ENCODE measurements around the gene LHFPL3.
"Not testable (repeated sequence)": the region's sequence is repeated elsewhere in the genome, so short reads cannot be mapped to it uniquely, and the experiment has no call there.

Gene LHFPL3

GRCh38 chr7:104482362-104483037 is 154.1 kb downstream of the LHFPL3 start:
- no peak for DNase-seq (ENCODE audit: low read depth in 2 of 2)

DNA sequence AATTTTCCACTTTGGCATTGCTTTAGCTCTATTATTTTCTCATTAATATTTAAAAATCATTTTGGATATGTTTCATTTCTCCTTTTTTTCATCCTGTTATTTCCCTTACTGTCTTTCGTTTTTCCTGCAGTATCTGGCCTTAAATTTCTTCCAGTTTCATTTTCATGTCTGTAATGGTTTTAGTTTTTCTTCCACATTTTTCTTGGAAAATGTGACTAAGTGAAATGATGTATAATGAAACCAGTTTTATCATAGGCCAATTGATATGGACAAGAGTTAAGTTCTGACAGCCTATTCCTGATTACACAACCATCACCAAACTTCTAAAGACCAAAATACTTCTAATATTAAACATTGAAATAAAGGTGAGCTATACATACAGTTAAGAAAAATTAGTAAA is 158.5 kb downstream of the LHFPL3 start:
- no peak for DNase-seq (ENCODE audit: low read depth in 2 of 2)

GRCh38 chr7:104487642-104488041 is 159.2 kb downstream of the LHFPL3 start:
- no peak for DNase-seq (ENCODE audit: low read depth in 2 of 2)

GRCh38 chr7:104497379-104497967 is 169.1 kb downstream of the LHFPL3 start:
- no peak for DNase-seq (ENCODE audit: low read depth in 2 of 2)

DNA sequence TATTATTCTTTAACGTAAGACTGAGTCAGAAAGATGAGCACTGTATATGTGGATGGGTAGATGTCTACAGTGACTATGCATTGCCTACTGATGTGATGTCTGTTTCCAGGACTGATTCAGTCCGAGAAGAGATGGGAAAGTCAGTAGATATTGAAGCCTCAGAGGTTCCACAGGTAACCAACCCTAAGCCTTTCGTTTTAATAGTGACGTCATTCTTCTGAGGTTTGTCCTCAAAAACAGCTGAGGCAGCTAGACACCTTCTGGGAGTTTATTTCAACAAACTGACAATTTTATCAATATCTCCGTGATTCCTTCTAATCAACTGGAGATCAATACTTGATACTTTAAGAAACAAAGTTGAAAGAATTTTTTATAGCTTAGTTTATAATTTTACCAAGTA is 171.6 kb downstream of the LHFPL3 start:
- DNase-seq (ENCODE audit: low read depth in 2 of 2): no peak

GRCh38 chr7:104509874-104510273 is 181.5 kb downstream of the LHFPL3 start:
- no peak for DNase-seq (ENCODE audit: low read depth in 2 of 2)

GRCh38 chr7:104524853-104525252 is 196.4 kb downstream of the LHFPL3 start:
- DNase-seq (ENCODE audit: low read depth in 2 of 2): no peak

DNA sequence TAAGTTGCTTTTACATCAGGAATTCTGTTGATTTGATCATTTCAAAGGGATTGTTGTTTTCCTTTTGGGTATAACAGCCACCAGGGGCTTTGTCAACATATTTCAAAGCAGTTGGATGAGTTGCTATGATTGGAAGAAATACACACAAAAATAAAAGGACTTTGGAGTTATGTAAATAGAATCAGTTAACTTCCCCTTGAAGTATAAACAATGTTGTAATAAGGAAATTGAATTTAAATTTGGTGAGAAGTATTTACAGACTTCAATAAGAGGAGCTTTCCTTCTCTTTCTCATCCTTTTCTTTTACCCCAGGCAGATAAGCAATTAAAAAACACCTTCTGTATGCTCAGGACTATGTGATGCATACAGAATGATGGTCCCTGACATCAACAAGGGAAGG is 199.7 kb downstream of the LHFPL3 start:
- DNase-seq (ENCODE audit: low read depth in 2 of 2): no peak

DNA sequence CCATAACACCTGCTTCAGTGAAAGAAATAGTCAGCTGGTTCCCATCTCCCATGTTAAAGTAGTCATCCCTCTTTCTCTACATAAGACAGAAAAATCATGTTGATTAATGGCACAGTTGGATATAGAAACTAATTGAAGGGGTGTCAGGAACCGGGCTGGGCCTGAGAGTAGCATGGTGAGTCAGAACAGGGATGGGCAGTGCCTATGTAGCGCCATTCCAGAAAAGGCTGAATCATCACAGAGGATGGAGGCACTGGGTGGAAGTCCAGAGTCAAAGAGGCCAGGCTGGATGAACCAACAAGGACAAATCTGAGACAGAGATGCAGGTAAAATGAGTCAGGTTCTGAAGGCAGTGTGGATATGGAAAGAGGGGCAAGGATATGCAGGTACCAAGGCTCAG is 201.2 kb downstream of the LHFPL3 start:
- DNase-seq (ENCODE audit: low read depth in 2 of 2): no peak

DNA sequence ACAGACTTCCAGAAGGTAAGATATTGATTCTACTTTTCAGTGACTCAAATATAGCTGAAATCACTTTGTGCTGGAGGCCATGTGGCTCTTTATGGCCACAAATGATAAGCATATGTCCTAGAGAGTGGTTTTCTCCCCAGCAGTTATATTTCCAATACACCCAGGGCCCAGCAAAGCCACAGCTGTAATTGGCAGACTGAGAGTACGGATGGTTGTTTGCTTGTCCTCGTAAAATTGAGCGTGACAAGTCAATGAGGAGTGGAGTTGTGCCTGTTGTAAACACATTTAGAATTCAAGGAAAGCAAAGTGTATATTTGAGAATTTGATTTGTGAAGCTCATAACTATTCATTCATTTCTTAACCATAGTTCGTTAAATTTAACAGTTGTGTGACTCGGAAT is 201.8 kb downstream of the LHFPL3 start:
- DNase-seq (ENCODE audit: low read depth in 2 of 2): no peak

DNA sequence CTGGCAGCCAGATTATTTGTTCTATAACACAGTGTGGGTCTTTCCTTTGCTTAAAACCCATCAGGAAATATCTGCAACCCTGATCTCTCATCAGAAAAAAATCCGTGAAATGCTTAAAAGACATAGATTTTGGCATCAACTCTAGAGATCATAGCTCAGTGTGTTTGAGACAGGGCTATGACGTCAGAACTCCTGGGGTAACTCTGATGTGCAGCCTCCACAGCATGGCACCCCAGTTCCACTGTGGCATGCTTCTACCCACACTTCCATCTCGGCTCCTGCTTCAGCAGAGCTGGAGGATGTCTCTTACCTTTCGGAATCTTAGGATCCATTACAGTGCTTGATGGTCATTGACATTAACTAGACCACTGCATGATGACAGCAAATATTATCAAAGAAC is 205.7 kb downstream of the LHFPL3 start:
- no peak for DNase-seq (ENCODE audit: low read depth in 2 of 2)

- no peak for DNase-seq (ENCODE audit: low read depth in 2 of 2)
Observed at GRCh38 chr7:104535841-104536240, 207.4 kb downstream of the LHFPL3 start.

DNA sequence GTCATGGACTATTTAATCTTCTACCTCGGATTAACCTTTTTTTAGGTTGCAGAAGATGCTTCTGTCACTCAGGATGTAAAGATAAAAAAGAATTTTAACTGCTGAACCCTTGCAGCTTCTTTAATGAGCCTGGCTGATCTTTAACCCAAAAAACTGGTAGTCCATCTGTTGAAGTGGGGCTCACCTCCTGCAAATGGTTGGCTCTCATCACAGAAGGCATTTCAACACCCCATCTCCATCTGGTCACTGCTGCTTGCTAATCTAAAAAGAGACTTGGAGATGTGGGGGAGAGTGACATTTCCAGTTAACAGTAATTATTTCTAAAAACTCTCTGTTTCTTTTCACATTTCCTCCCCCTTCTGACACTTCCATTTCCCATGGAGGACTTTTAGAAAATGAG is 208.6 kb downstream of the LHFPL3 start:
- no peak for DNase-seq (ENCODE audit: low read depth in 2 of 2)

DNA sequence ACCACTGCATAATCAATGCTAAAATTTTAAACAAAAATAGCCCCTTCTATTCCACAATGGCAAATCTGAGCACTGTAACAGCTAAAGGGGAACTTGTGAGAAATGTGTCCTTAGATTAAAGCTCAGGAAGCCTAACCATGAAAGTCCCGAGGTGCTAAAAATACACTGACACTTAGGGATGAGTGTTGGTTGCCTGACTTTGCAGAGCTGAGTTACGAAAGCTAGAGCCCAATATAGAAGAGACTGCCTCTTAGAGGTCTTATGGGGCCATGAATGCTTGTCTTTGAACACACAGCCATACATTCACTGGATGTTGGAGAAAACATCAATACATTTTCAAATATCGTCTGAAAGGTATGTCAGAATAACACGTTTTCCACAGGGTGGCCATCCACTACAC is 209.7 kb downstream of the LHFPL3 start:
- DNase-seq (ENCODE audit: low read depth in 2 of 2): no peak

DNA sequence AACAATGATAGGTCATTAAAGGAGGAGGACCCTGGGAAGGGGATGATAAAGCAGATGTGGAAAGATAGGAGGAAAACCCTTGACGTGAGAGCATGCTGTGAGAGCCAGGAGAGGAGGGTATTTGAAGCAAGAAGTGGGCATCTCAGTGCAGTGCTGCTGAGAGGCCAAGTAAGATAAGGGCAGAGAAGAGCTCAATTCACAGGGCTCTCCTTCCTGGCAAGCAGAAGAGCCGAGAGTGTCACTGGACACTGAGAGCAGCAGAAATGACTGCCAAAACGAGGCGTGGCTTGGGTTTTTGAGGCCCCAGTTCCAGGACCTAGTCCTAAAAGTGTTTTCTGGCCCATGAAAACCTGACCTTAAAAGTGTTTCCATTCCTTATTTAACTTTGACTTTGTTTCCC is 213.5 kb downstream of the LHFPL3 start:
- no peak for DNase-seq (ENCODE audit: low read depth in 2 of 2)

- DNase-seq (ENCODE audit: low read depth in 2 of 2): no peak
Observed at GRCh38 chr7:104548861-104549260, 220.5 kb downstream of the LHFPL3 start.

DNA sequence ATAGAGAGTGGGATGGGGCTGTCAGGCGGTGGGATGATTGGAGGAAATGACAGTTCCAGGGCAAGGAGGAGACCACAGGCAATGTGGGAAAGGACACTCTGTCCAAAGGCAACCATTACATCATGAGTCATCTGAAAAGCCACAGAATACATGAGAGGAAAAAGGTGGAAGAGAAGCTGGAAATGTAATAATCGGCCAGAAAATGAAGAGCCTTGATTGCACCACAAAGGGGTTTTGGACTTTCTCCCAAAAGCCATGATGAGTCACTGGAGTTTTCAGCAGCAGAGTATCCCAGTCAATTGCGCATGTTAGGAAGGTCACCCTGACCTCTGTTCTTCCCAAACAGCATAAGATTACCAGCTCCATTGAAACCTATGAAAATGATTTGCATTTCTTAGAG is 222.0 kb downstream of the LHFPL3 start:
- no peak for DNase-seq (ENCODE audit: low read depth in 2 of 2)

DNA sequence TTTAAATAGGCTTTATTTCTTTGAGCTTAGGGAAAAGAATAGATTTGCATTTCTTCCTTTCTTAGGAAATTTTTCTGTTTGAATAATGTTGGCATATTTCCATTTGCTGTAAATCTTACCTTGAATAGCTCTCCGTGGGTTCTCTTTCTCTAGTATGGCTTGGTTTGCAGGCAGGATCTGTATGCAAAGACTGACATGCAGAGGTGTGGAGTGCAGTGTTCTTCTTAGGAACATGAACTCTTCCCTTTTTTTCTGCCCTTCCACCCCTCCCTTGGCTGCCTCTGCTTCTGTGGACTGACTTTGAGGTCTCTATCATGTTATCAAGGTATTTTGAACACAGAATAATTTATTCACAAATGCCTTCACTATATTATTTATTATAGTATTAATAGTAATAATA is 222.8 kb downstream of the LHFPL3 start:
- DNase-seq (ENCODE audit: low read depth in 2 of 2): no peak

GRCh38 chr7:104552102-104552501 is 223.7 kb downstream of the LHFPL3 start:
- no peak for DNase-seq (ENCODE audit: low read depth in 2 of 2)

DNA sequence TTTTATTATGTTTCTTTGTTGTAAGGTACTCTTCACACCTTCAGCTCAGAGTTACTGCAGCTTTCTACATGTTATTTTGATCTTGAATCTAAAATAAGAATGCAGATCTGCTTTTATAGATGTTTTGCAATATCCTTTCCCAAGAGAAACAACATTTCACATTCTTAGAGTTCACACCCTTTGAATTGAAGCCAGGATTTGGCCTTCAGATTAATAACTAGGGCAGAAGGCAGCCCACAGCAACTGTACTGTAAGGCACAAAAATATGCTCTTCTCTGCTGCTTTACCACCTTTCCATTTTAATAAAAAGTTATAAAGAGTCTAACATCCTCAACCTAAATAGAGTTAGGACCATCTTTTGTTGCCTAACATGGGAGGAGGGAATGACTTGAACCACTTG is 224.7 kb downstream of the LHFPL3 start:
- DNase-seq (ENCODE audit: low read depth in 2 of 2): no peak

- not testable (repeated sequence) for DNase-seq (ENCODE audit: low read depth in 2 of 2)
Observed at GRCh38 chr7:104563350-104563901, 235.0 kb downstream of the LHFPL3 start.

GRCh38 chr7:104569751-104570150 is 241.3 kb downstream of the LHFPL3 start:
- no peak for DNase-seq (ENCODE audit: low read depth in 2 of 2)

- no peak for DNase-seq (ENCODE audit: low read depth in 2 of 2)
Observed at GRCh38 chr7:104572554-104572953, 244.2 kb downstream of the LHFPL3 start.

DNA sequence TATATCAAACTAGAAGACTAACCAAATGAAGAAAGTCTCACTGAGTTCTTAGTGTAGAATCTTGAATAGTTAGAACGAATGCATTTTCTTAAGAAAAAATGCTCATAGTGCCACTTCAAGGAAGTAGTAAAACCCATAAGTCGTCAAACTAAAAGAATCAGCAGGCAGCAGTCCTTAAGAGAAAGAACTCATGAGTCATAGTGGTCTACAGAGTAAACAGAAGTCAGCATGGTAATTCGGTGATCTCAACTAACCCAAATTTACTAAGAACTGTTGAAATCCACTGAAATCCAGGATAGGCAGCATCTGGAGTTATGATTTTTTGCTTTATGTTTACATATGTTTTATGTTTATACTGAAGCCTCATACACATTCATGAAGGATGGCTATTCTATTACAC is 256.2 kb downstream of the LHFPL3 start:
- DNase-seq (ENCODE audit: low read depth in 2 of 2): no peak

Data from stimulated activated CD8-positive, alpha-beta memory T cell treated with anti-CD3 and anti-CD28 coated beads, Interleukin-15, amount 100 ng/mL, for 48 hours (primary cell).